Femur (tissue), 1 donor: ENCODE measurements around the gene CHAF1B.
"Not testable (repeated sequence)": the region's sequence is repeated elsewhere in the genome, so short reads cannot be mapped to it uniquely, and the experiment has no call there.

ENCODE experiments used
- DNase-seq: peaks from one replicate; pipeline ENCODE4 v3.0.0-alpha.2; 2017

Gene CHAF1B

GRCh38 chr21:36385233-36386030 lies at the start of gene CHAF1B:
Gene CHAF1B (plus strand): TSS chr21:36385392. CDS start chr21:36386137, 745 bp downstream.
- DNase-seq = peak; percentile 85

GRCh38 chr21:36337099-36337509 lies 48.1 kb upstream of the CHAF1B start:
- no peak for DNase-seq

DNA sequence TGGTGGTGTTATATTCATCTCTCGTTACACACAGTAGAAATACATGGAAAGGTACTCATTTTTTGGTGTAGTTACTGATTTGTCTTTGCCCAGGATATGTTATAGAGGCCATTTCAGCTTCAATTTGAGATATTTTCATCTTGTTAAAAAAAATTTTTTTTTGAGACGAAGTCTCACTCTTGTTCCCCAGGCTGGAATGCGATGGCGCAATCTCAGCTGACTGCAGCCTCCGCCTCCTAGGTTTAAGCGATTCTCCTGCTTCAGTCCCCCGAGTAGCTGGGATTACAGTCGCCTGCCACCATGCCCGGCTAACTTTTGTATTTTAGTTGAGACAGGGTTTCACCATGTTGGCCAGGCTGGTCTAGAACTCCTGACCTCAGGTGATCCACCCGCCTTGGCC lies 46.2 kb upstream of the CHAF1B start:
- DNase-seq = no peak

- not testable (repeated sequence) for DNase-seq
Observed at GRCh38 chr21:36342581-36342980, 42.6 kb upstream of the CHAF1B start.

DNA sequence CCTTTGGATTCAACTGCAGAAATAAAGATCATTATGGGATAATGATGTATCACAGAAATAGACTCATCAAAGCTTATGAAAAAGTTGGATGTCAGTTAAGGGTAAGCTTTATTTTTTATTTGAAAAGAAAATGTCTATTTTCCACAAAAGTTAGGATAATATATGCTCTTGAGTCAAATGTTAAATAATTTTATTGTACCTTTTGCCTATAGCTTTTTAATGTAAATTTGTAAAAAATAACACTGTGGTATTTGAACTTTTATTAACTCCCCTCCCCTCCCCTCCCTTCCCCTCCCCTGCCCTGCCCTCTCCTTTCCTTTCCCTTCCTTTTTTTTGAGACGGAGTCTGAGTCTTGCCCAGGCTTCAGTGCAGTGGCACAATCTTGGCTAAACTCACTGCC lies 40.3 kb upstream of the CHAF1B start:
- DNase-seq = no peak

- no peak for DNase-seq
Observed at GRCh38 chr21:36347278-36347961, 37.8 kb upstream of the CHAF1B start.

DNA sequence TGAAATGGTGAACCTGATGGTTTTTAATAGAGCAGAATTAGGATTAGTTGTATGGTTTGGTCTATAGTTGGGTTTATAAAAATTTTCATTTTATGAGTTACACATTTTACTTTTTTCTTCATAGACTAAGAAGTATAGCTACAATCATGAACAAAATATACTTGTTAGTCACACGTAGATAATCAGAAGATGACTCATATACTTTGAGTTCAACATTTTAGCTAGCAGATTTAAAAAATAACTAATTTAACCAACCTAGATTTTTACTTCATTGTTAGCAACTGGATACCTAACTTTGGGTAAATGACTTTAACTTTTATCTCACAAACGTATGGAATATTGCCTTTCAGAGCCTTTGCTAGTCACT lies 37.2 kb upstream of the CHAF1B start:
- DNase-seq = no peak

GRCh38 chr21:36349315-36349714 lies 35.9 kb upstream of the CHAF1B start:
- DNase-seq = no peak

DNA sequence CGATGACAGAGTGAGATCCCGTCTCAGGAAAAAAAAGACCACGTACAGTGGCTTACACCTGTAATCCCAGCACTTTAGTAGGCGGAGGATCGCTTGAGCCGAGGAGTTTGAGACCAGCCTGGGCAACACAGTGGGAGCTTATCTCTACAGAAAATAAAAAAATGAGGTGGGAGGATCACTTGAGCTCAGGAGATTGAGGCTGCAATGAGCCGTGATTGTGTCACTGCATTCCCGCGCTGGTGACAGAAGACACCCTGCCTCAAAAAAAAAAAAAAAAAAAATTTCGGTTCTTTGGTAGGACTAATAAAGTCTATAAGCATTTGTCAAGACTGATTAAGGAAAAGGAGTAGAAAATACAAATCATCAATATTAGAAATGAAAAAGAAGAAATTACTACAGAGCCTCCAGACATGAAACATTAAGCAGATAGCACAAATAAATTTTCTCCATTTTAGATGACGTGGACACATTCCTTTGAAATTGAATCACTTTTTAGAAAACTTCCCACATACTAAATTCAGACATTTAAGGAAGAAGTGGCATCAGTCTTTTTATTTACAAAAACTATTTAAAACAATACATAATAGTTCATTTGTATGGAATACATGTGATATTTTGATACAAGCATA lies 34.8 kb upstream of the CHAF1B start:
- DNase-seq = no peak

DNA sequence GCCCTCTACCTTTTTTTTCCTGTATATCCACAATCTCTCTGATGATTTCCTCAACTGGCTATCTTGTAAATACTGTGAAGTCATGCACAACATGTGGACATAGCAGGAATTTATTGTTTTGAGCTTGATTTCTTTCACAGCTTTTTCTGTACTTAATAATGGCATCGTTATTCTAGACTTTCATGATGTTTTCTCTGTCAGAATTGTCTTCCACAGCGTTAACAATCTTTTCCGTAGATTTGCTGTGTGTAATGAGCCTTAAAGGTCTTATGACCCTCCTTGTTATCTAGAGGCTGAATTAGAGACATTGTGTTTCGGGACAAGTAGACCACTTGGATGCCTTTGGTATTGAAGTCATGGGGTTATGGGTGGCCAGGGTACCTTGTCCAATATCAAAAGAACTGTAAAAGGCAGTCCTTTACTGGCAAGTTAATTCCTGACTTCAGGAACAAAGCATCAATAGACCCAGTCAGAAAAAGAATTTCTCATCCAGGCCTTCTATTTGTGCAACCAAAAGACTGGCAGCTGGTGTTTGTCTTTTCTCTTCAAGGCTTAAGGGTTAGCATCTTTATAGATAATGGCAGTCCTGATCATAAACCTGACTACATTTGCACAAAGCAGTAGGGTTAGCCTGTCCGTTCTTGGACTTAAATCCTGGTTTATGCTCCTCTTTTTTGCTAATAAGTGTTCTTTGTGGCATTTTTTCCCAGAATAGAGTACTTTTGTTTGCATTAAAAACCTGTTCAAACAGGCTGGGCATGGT lies 30.1 kb upstream of the CHAF1B start:
- DNase-seq = no peak

- no peak for DNase-seq
Observed at GRCh38 chr21:36355868-36356267, 29.3 kb upstream of the CHAF1B start.

GRCh38 chr21:36359185-36359584 lies 26.0 kb upstream of the CHAF1B start:
- no peak for DNase-seq

GRCh38 chr21:36369064-36369685 lies 16.0 kb upstream of the CHAF1B start:
- no peak for DNase-seq

DNA sequence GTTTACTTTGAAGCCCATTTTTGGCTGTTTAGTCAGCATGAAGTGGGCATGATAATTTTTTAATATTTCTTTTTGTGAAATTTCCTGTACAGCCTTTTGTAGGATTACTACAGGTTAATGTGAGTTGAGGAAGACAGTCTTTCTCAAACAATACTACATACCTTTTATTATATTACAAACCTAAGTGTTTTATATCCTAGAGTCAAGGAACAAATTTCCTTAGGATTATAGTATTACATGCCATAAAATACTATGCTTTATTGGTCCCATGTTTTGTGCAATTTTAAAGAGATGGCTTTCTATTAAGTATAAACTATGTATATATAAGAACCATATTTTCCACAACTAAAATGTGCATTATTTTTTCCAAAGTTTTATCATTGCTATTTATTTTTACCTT lies 9.2 kb upstream of the CHAF1B start:
- no peak for DNase-seq

GRCh38 chr21:36377391-36377842 lies 7.8 kb upstream of the CHAF1B start:
- no peak for DNase-seq

- no peak for DNase-seq
Observed at GRCh38 chr21:36379251-36379650, 5.9 kb upstream of the CHAF1B start.

DNA sequence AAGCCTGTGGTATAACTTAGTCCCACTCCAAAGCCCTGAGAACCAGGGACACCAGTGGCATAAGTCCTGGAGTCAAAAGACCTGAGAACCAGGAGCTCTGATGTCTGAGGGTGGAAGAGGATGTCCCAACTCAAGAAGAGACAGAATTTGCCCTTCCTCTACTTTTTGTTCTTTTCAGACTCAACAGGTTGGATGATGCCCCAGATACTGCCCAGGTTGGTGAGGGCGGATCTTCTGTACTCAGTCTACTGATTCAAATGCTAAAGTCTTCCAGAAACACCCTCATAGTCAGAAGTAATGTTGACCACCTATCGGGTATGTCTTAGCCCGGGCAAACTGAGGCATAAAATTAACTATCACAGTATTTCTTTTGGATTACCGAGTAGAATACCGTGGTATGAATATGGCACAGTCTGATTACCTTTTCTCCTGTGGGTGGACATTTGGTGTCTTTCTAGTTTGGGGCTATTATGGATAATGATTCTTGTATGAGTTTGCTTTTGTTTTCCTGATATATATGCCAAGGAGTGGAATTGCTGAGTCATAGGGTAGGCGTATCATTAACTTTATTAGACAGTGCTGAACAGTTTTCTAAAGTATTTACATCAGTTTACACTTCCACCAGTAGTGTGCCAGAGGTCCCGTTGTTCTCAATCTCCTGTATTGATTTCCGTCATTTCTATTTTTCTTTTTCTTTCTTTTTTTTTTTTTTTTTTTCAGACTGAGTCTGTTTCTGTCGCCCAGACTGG lies 3.2 kb upstream of the CHAF1B start:
- no peak for DNase-seq

GRCh38 chr21:36382722-36383121 lies 2.5 kb upstream of the CHAF1B start:
- DNase-seq = not testable (repeated sequence)

DNA sequence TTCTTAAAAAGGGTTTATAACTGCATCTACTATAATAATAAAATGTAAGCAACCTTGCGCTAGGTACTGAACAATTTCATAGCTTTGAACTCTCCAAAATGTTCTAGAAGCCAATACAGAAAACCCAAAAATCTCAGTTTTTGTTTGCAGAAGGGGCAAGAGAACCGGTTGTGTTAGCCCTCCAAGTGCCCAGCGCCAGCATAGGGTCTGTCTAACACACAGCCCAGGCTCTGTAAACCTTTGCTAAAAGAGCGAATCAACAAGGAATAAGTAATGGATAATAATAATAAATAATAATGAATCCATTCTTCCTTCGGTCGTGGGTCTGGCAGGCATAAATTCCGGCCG lies 333 bp upstream of the CHAF1B start:
- DNase-seq = no peak

DNA sequence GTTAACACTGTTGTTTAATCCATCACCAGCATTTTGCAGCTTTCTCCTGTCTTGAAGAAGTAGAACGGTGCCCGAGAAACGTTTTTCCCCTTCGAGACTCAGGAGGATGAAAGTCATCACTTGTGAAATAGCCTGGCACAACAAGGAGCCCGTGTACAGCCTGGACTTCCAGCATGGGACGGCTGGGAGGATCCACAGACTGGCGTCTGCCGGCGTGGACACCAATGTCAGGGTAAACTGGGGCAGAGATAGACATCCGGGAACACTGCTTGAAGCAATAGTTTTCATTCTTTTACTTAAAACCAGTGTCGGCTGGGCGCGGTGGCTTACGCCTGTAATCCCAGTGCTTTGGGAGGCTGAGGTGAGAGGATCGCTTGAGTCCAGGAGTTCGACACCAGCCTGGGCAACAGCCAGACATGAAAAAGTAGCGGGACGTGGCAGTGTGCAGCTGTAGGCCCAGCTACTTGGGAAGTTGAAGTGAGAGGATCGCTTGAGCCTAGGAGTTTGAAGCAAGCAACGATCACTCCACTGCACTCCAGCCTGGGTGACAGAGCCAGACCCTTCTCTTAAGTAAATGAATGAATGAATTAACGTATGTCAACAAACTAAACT lies 945 bp downstream of the CHAF1B start:
- DNase-seq = no peak

- no peak for DNase-seq
Observed at GRCh38 chr21:36388096-36388495, 2.9 kb downstream of the CHAF1B start.

GRCh38 chr21:36388835-36389234 lies 3.6 kb downstream of the CHAF1B start:
- DNase-seq = no peak
